ENCODE measurements around the gene ASIC4. TPM values are rescaled to one million over a fixed set of nuclear protein-coding genes. Genes with fewer than 3 reads are reported as not detected.

Gene ASIC4
- total and polyA plus RNA-seq, 2 of the 13 experiments (the other 11 are each of a cell fraction or from before 2014, with no cell fraction given), result 0.03 TPM; not detected in 1

DNA sequence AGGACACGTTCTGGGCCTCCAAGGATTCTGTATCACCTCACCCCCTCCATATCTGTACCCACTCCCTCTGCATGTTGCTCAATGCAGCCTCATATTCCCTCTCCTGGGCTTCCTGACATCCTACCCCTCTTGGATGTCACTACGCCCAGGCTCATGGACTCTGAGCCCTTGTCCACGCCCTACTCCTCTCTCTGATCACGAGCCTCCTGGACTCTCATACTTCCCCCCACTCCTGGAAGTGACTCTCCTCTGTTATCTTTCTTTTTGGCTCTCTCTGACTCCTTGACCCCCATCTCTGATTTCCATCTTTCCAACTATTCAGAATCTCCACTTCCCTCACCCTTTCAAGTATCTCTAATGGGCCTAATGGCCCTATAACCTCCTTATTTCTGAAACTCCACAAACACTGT is 31.7 kb downstream of the ASIC4 start (continued):
- TF ChIP-seq KLF12 (CRISPR knock-in tag; IDR thresholded peaks at IDR 0.05; ENCODE audit: borderline replicate concordance), result no peak; the same call in 1 of the 2 replicates
- no peak for TF ChIP-seq HOXA7 (CRISPR knock-in tag; IDR thresholded peaks at IDR 0.05)
- TF ChIP-seq, protein P1, sequence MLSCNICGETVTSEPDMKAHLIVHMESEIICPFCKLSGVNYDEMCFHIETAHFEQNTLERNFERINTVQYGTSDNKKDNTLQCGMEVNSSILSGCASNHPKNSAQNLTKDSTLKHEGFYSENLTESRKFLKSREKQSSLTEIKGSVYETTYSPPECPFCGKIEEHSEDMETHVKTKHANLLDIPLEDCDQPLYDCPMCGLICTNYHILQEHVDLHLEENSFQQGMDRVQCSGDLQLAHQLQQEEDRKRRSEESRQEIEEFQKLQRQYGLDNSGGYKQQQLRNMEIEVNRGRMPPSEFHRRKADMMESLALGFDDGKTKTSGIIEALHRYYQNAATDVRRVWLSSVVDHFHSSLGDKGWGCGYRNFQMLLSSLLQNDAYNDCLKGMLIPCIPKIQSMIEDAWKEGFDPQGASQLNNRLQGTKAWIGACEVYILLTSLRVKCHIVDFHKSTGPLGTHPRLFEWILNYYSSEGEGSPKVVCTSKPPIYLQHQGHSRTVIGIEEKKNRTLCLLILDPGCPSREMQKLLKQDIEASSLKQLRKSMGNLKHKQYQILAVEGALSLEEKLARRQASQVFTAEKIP (CRISPR knock-in tag; IDR thresholded peaks at IDR 0.05; ENCODE audit: borderline replicate concordance), result no peak
- no peak for TF ChIP-seq PCBP2 (optimal IDR thresholded peaks at IDR 0.05; ENCODE audit: low read depth, low read length, poor library complexity, severe bottlenecking)
- TF ChIP-seq FOXA1 (IDR thresholded peaks at IDR 0.05), result no peak
- no peak for TF ChIP-seq FOXA1 (CRISPR knock-in tag; IDR thresholded peaks at IDR 0.05)
- TF ChIP-seq, protein P2, sequence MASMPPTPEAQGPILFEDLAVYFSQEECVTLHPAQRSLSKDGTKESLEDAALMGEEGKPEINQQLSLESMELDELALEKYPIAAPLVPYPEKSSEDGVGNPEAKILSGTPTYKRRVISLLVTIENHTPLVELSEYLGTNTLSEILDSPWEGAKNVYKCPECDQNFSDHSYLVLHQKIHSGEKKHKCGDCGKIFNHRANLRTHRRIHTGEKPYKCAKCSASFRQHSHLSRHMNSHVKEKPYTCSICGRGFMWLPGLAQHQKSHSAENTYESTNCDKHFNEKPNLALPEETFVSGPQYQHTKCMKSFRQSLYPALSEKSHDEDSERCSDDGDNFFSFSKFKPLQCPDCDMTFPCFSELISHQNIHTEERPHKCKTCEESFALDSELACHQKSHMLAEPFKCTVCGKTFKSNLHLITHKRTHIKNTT (CRISPR knock-in tag; IDR thresholded peaks at IDR 0.05), result no peak
- TF ChIP-seq JUND (CRISPR knock-in tag; IDR thresholded peaks at IDR 0.05), result no peak; the same call in 1 of the 2 replicates
- TF ChIP-seq ZNF331 (CRISPR knock-in tag; IDR thresholded peaks at IDR 0.05), result no peak
- no peak for TF ChIP-seq ARHGAP35 (CRISPR knock-in tag; IDR thresholded peaks at IDR 0.05; ENCODE audit: borderline replicate concordance)
- TF ChIP-seq, protein P3, sequence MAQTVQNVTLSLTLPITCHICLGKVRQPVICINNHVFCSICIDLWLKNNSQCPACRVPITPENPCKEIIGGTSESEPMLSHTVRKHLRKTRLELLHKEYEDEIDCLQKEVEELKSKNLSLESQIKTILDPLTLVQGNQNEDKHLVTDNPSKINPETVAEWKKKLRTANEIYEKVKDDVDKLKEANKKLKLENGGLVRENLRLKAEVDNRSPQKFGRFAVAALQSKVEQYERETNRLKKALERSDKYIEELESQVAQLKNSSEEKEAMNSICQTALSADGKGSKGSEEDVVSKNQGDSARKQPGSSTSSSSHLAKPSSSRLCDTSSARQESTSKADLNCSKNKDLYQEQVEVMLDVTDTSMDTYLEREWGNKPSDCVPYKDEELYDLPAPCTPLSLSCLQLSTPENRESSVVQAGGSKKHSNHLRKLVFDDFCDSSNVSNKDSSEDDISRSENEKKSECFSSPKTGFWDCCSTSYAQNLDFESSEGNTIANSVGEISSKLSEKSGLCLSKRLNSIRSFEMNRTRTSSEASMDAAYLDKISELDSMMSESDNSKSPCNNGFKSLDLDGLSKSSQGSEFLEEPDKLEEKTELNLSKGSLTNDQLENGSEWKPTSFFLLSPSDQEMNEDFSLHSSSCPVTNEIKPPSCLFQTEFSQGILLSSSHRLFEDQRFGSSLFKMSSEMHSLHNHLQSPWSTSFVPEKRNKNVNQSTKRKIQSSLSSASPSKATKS (CRISPR knock-in tag; IDR thresholded peaks at IDR 0.05), result peak; percentile 65; the same call in 1 of the 2 replicates
- no peak for TF ChIP-seq RAD51 (IDR thresholded peaks at IDR 0.05; ENCODE audit: borderline replicate concordance)
- TF ChIP-seq ZNF468 (CRISPR knock-in tag; IDR thresholded peaks at IDR 0.05), result no peak
- TF ChIP-seq GATAD1 (CRISPR knock-in tag; IDR thresholded peaks at IDR 0.05), result peak; percentile 33; the same call in 1 of the 2 replicates
- TF ChIP-seq ZNF10 (CRISPR knock-in tag; IDR thresholded peaks at IDR 0.05; ENCODE audit: borderline replicate concordance, low read depth), result no peak
- TF ChIP-seq XBP1 (CRISPR knock-in tag; IDR thresholded peaks at IDR 0.05), result no peak
- TF ChIP-seq ZC3H13 (CRISPR knock-in tag; IDR thresholded peaks at IDR 0.05), result no peak
- TF ChIP-seq NFE2L1 (CRISPR knock-in tag; IDR thresholded peaks at IDR 0.05; ENCODE audit: borderline replicate concordance), result no peak
- TF ChIP-seq POLR2A (IDR thresholded peaks at IDR 0.05; ENCODE audit: insufficient read depth in 1 of 2, low read depth in 2 of 2, low read length in 2 of 2), result no peak
- TF ChIP-seq SALL2 (CRISPR knock-in tag; IDR thresholded peaks at IDR 0.05), result no peak
- TF ChIP-seq, protein P4, sequence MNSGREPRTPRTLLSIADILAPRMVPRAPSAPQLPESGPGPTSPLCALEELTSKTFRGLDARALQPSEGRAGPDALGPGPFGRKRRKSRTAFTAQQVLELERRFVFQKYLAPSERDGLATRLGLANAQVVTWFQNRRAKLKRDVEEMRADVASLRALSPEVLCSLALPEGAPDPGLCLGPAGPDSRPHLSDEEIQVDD (CRISPR knock-in tag; IDR thresholded peaks at IDR 0.05; ENCODE audit: borderline replicate concordance), result no peak
- no peak for TF ChIP-seq ZNF703 (CRISPR knock-in tag; IDR thresholded peaks at IDR 0.05; ENCODE audit: borderline replicate concordance)
- TF ChIP-seq ZNF777 (CRISPR knock-in tag; IDR thresholded peaks at IDR 0.05), result no peak
- no peak for TF ChIP-seq ZNF207 (IDR thresholded peaks at IDR 0.05; ENCODE audit: borderline replicate concordance)
- peak; percentile 81; the same call in 1 of the 2 replicates for TF ChIP-seq ZNF205 (CRISPR knock-in tag; IDR thresholded peaks at IDR 0.05)
- TF ChIP-seq TRIM24 (CRISPR knock-in tag; IDR thresholded peaks at IDR 0.05), result peak; percentile 70; the same call in 1 of the 2 replicates

Data from HepG2 (cell line).